ENCODE results near the gene KCTD10. TPM values are rescaled to one million over a fixed set of nuclear protein-coding genes. Genes with fewer than 3 reads are reported as not detected.

KCTD10 gene
- total RNA-seq, 4 donors from 2014 or later, result 52.4 to 70.9 (median 65.2) TPM

- no peak for TF ChIP-seq CTCF (IDR thresholded peaks at IDR 0.05; ENCODE audit: low read depth)
Measured at GRCh38 chr12:109469517-109469916, 7.6 kb downstream of the KCTD10 start.

- TF ChIP-seq CTCF (IDR thresholded peaks at IDR 0.05; ENCODE audit: low read depth), result no peak
Measured at GRCh38 chr12:109467978-109468676, 9.0 kb downstream of the KCTD10 start.

- no peak for TF ChIP-seq CTCF (IDR thresholded peaks at IDR 0.05; ENCODE audit: low read depth)
Measured at GRCh38 chr12:109466821-109467220, 10.3 kb downstream of the KCTD10 start.

- TF ChIP-seq CTCF (IDR thresholded peaks at IDR 0.05; ENCODE audit: low read depth), result no peak
Measured at GRCh38 chr12:109466305-109466704, 10.8 kb downstream of the KCTD10 start.

- no peak for TF ChIP-seq CTCF (IDR thresholded peaks at IDR 0.05; ENCODE audit: low read depth)
Measured at GRCh38 chr12:109464642-109465351, 12.3 kb downstream of the KCTD10 start.

GRCh38 chr12:109463756-109464155, 13.3 kb downstream of the KCTD10 start:
- no peak for TF ChIP-seq CTCF (IDR thresholded peaks at IDR 0.05; ENCODE audit: low read depth)

GRCh38 chr12:109462868-109463692, 14.0 kb downstream of the KCTD10 start:
- TF ChIP-seq CTCF (IDR thresholded peaks at IDR 0.05; ENCODE audit: low read depth), result no peak
